ENCODE results near the gene PLCH1. TPM values are rescaled to one million over a fixed set of nuclear protein-coding genes. Genes with fewer than 3 reads are reported as not detected.

Gene PLCH1
- total RNA-seq, 1 experiment from 2014 or later = 1.4 TPM

DNA sequence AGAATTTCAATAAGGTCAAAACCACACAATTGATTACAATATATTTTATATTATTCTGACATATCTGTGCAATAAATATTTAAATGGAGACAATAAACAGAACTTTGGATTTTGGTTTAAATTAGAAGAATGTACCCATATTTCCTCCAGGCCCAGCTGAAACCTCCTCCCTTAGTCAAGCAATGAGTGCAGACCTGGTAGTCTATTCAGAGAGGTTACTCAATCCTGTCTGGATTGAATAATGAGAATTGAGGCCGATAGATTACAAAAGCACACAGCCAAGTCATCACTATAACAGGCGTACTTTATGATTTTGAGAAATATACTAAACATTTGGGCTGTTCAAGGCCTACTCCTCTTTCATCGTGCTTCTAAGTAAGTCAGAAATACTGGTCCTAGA lies 336.9 kb downstream of the PLCH1 start:
- TF ChIP-seq EZH2 (IDR thresholded peaks at IDR 0.05; ENCODE audit: low read depth) (no peak), CTCF (conservative IDR thresholded peaks at IDR 0.05) (no peak)
- Histone ChIP-seq H3K27me3 (ENCODE audit: insufficient read depth, low read depth) (no peaks in the 10 kb centered on the region), H3K79me2 (ENCODE audit: low read depth) (no peaks in the 10 kb centered on the region), H4K20me1 (ENCODE audit: insufficient read depth) (no peaks in the 10 kb centered on the region), H3K4me1 (replicated peaks; ENCODE audit: insufficient read depth) (no peaks in the 10 kb centered on the region), H3K9me3 (ENCODE audit: insufficient read depth, low read depth) (no peaks in the 10 kb centered on the region), H2AFZ (no peak overlapping the region), H3K4me2 (no peak overlapping the region), H3K4me3 (no peak overlapping the region), H3F3A (ENCODE audit: insufficient read depth, low read depth) (no peaks in the 10 kb centered on the region), H3K27ac (no peak overlapping the region), H3K36me3 (ENCODE audit: low read depth) (no peaks in the 10 kb centered on the region), H3K9me2 (ENCODE audit: insufficient read depth) (no peaks in the 10 kb centered on the region)
- BruUV-seq (replicated peaks) = no TSS peak
- intact Hi-C loops (cut with micrococcal nuclease; ENCODE audit: unreplicated experiment) = no loop called here
- ChIA-PET CTCF (no interaction called here), POLR2A (ENCODE audit: unreplicated experiment) (no interaction called here)
- no peak for DNase-seq

DNA sequence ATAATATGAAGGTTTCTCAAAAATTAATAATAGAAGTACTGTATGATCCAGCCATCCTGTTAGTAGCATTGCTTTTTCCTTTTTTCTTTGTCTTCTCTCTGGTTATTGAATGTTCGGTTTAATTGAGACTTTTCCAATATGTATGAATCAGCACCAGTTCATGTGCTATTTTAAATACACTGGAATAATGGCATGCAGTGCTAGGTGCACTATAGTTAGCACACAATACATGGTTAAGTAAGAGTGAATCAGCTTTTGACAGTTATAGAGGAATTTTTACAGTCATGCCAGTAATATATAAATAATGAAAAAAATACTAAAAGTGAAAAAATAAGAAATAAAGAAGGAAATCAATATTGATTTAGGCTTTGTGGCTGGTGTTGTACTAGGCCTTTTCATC lies 337.5 kb downstream of the PLCH1 start:
- H3K4me3 ChIP-seq = no peak overlapping the region
- intact Hi-C loops (cut with micrococcal nuclease; ENCODE audit: unreplicated experiment) = no loop called here
- DNase-seq = no peak
- H3K4me2 ChIP-seq = no peak overlapping the region
- POLR2A ChIA-PET (ENCODE audit: unreplicated experiment) = no interaction called here
- H3K9me2 ChIP-seq (ENCODE audit: insufficient read depth) = no peaks in the 10 kb centered on the region
- H3F3A ChIP-seq (ENCODE audit: insufficient read depth, low read depth) = no peaks in the 10 kb centered on the region
- no peaks in the 10 kb centered on the region for H3K9me3 ChIP-seq (ENCODE audit: insufficient read depth, low read depth)
- no peaks in the 10 kb centered on the region for H3K4me1 ChIP-seq (replicated peaks; ENCODE audit: insufficient read depth)
- no peaks in the 10 kb centered on the region for H3K79me2 ChIP-seq (ENCODE audit: low read depth)
- no peaks in the 10 kb centered on the region for H4K20me1 ChIP-seq (ENCODE audit: insufficient read depth)
- H3K27me3 ChIP-seq (ENCODE audit: insufficient read depth, low read depth) = no peaks in the 10 kb centered on the region
- BruUV-seq (replicated peaks) = no TSS peak
- H3K27ac ChIP-seq = no peak overlapping the region
- H3K36me3 ChIP-seq (ENCODE audit: low read depth) = no peaks in the 10 kb centered on the region
- H2AFZ ChIP-seq = no peak overlapping the region
- CTCF ChIA-PET = no interaction called here
- TF ChIP-seq CTCF (conservative IDR thresholded peaks at IDR 0.05) = no peak
- no peak for TF ChIP-seq EZH2 (IDR thresholded peaks at IDR 0.05; ENCODE audit: low read depth)

DNA sequence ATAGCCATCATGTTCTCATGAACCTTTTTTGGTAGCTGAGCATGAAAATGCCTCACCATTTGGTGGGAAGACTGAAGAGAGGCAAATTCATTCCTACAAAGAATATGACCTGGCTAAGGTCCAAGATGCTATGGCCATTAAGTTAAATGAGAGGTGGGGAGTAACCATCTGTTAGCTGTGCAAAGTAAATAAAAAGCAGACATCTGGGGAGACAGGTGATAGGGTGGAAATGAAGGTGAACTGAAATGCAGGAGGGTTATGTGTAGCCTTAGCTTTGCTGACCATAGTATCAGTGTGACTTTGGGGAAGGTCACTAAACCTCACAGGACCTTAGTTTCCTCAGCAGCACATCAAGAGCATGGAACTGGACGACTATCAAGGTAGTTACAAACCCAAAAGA lies 340.4 kb downstream of the PLCH1 start:
- H2AFZ ChIP-seq = no peak overlapping the region
- BruUV-seq (replicated peaks) = no TSS peak
- no peak for DNase-seq
- H3K4me3 ChIP-seq = no peak overlapping the region
- no peaks in the 10 kb centered on the region for H3K4me1 ChIP-seq (replicated peaks; ENCODE audit: insufficient read depth)
- TF ChIP-seq CTCF (conservative IDR thresholded peaks at IDR 0.05) = no peak
- TF ChIP-seq EZH2 (IDR thresholded peaks at IDR 0.05; ENCODE audit: low read depth) = no peak
- H3K9me2 ChIP-seq (ENCODE audit: insufficient read depth) = no peaks in the 10 kb centered on the region
- H3K79me2 ChIP-seq (ENCODE audit: low read depth) = no peaks in the 10 kb centered on the region
- no peaks in the 10 kb centered on the region for H3K36me3 ChIP-seq (ENCODE audit: low read depth)
- H3F3A ChIP-seq (ENCODE audit: insufficient read depth, low read depth) = no peaks in the 10 kb centered on the region
- intact Hi-C loops (cut with micrococcal nuclease; ENCODE audit: unreplicated experiment) = no loop called here
- no peaks in the 10 kb centered on the region for H3K27me3 ChIP-seq (ENCODE audit: insufficient read depth, low read depth)
- H3K27ac ChIP-seq = no peak overlapping the region
- no peaks in the 10 kb centered on the region for H3K9me3 ChIP-seq (ENCODE audit: insufficient read depth, low read depth)
- POLR2A ChIA-PET (ENCODE audit: unreplicated experiment) = no interaction called here
- CTCF ChIA-PET = no interaction called here
- H3K4me2 ChIP-seq = no peak overlapping the region
- H4K20me1 ChIP-seq (ENCODE audit: insufficient read depth) = no peaks in the 10 kb centered on the region
